GM12872 (cell line): ENCODE data around the gene CHD6.
A peak's percentile ranks its signal among the peaks of the same experiment; 100 is the strongest.

Experiments
- CTCF ChIP-seq: IDR thresholded peaks from 3 replicates; pipeline ENCODE4 v1.5.1; 2011; ENCODE audit warnings: low read depth, mild to moderate bottlenecking, low read length, moderate library complexity; ENCODE audit not compliant: insufficient read depth

The CHD6 gene

DNA sequence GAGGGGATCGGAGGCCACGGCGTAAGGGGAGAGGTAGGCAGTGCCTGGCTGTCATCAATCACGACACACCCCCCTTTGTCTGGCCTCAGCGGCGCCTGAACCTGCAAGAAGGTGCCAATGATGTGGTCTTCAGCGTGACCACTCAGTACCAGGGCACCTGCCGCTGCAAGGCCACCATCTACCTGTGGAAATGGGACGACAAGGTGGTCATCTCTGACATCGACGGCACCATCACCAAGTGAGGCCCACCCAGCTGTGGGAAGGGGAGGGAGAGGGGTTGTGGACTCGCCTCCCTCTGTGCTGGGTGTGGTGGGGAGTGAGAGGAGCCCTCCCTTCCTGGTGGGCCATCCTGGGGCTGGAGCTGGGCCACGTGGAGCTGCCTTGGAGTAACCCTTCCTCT lies 261.2 kb downstream of the CHD6 start:
- TF ChIP-seq CTCF, result no peak

GRCh38 chr20:41355598-41356203 lies 262.5 kb downstream of the CHD6 start:
- TF ChIP-seq CTCF, result no peak

GRCh38 chr20:41355192-41355591 lies 263.0 kb downstream of the CHD6 start:
- no peak for TF ChIP-seq CTCF

DNA sequence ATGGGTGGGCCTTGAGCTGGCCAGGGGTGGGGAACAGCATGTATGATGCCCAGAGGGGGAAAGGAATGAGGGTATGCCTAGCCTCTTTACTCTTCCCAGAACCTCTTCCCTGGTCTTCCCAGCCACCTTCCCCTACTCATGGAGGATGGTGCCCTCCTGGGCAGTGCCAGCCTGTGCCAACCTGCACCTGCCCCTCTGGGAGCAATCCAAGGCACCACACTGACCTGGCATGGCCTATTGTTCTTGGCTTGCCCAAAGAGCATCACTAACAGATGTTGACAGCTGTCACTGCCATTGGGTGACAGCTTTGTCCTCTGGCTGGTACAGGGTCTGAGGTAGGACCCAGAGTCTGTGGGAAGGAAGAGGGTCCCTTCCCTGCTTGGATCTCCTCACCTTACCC lies 264.6 kb downstream of the CHD6 start:
- TF ChIP-seq CTCF, result no peak

GRCh38 chr20:41352666-41353065 lies 265.5 kb downstream of the CHD6 start:
- TF ChIP-seq CTCF, result 0 out of 3 replicates have a peak, but pooled peaks have one; percentile 10

- 0 out of 3 replicates have a peak, but pooled peaks have one; percentile 21 for TF ChIP-seq CTCF
These were observed 266.1 kb downstream of the CHD6 start for GRCh38 chr20:41352106-41352505.
